ENCODE results near the gene ENKUR.

GRCh38 chr10:25038325-25038724 lies 22.4 kb upstream of the ENKUR start:
- TF ChIP-seq REST (IDR thresholded peaks at IDR 0.05) (no peak), CTCF (IDR thresholded peaks at IDR 0.05; ENCODE audit: low read depth, low read length, missing input control) (no peak), YY1 (IDR thresholded peaks at IDR 0.05) (no peak), SP1 (IDR thresholded peaks at IDR 0.05) (no peak), MAX (IDR thresholded peaks at IDR 0.05) (no peak)

Measured in liver (tissue), 3 donors.